HG03108 (cell line): ENCODE results near the gene NPC1.
"Not testable (repeated sequence)": the region's sequence is repeated elsewhere in the genome, so short reads cannot be mapped to it uniquely, and the experiment has no call there.

Experiments used
- ATAC-seq: cut with Tn5 transposase; IDR thresholded peaks from one replicate; pipeline ENCODE4 v1.9.1; 2021; ENCODE audit warnings: moderate library complexity; ENCODE audit not compliant: unreplicated experiment

NPC1 gene

DNA sequence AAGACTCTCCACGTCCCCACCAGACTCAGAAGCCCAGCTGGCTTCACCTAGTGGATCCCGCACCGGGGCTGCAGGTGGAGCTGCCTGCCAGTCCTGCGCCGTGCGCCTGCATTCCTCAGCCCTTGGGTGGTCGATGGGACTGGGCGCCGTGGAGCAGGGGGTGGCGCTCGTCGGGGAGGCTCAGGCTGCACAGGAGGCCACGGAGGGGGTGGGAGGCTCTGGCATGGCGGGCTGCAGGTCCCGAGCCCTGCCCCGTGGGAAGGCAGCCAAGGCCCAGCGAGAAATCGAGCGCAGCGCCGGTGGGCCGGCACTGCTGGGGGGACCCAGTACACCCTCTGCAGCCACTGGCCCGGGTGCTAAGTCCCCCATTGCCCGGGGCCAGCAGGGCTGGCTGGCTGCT is 8.8 kb downstream of the NPC1 start:
- ATAC-seq, result not testable (repeated sequence)

GRCh38 chr18:23575309-23575651 is 11.0 kb downstream of the NPC1 start:
- ATAC-seq, result no peak

DNA sequence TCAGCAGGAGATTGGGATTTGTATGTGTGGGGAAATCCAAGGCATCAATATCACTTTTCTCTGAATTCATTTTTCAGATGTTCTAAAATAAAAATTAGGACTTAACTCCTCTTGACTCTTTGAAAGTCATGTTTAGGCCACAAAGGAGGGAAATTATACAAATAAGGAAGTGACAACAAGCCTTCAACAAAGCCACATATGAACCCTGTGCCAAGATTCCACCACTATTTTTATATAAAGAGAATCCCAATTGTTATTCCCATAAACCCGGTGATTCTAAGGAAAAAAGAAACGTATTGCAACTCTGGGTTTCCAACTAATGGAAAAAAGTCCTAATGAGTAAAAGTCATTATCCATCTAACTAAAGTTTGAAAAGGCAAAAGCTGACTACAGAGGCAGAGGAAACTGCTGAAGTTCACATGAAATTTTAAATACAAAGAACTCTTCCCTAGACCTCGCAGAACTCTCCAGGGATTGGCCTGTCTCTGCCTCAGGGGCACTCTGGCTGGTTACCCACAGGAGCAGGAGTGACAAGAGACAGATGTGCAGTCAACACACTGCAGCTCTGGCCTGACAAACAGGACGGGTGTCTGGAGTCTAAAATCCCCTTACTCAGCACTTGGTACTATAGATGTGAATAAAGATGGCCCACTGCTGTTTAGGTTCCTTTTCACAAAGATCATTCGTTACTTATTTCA is 11.5 kb downstream of the NPC1 start:
- no peak for ATAC-seq

GRCh38 chr18:23573626-23574431 is 12.5 kb downstream of the NPC1 start:
- ATAC-seq, result peak; percentile 48

GRCh38 chr18:23573020-23573419 is 13.3 kb downstream of the NPC1 start:
- no peak for ATAC-seq

GRCh38 chr18:23572570-23572969 is 13.7 kb downstream of the NPC1 start:
- ATAC-seq, result no peak

DNA sequence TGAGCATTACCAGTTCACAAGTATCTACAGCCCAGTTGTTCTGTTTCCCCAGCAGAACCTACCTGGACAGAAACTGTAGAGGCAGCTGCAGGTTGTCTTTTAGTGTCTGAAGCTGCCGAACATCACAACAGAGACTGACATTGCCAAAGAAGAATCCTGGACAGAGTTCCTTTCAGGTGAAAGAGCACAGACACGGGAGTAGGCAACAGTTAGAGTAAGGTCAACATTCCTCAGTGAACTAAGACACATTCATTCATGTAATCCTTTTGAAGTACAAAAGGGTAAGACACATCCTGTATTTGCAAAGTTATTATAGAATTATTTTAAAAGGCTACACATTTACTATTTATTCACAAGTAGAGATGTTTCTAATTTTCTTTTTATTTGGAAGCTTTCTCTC is 14.3 kb downstream of the NPC1 start:
- no peak for ATAC-seq

DNA sequence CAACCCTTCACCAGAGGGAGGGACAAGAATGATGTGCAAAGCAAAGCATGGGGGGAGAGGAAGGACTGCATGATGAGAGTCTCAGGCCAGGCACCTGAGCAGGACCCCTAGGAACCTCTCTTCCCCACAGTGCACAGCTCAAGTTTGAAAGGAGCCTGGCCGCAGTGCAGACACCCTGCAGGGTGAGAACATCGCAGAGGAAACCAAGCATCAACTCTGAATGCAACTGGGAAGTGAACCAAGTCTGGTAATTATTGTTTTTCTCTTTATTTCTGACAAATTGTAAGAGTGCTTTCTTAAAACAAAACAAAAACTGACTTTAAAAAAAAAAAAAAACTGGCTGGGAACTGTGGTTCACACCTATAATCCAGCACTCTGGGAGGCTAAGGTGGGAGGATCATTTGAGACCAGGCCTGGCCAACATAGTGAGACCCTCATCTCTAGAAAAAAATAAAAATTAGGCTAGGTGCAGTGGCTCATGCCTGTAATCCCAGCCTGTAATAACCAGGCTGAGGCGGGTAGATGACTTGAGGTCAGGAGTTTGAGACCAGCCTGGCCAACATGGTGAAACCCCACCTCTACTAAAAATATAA is 15.3 kb downstream of the NPC1 start:
- ATAC-seq, result no peak

GRCh38 chr18:23569299-23570063 is 16.8 kb downstream of the NPC1 start:
- no peak for ATAC-seq

- ATAC-seq, result no peak
Observed at GRCh38 chr18:23568281-23569138, 17.8 kb downstream of the NPC1 start.

- no peak for ATAC-seq
Observed at GRCh38 chr18:23567671-23568070, 18.6 kb downstream of the NPC1 start.

DNA sequence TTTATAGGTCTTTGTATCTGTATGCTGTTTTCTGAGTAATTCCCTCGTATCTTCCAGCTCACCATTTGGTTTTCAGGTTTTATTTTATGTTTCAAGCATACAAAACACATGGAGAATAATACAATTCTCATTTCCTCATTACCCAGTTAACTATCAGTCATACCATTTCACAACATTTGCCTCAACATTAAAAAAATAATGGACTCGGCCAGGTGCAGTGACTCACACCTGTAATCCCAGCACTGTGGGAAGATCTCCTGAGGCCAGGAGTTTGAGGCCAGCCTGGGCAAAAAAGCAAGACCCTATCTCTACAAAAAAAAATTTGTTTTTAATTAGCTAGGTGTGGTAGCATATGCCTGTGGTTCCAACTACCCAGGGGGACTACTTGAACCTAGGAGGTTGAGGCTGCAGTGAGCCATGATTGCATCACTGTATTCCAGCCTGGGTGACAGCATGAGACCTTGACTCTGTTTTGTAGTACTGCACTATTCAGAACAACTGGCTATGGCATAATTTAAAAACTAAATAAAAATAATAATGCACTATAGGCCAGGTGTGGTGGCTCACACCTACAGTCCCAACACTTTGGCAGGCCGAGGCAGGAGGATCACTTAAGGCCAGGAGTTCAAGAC is 20.3 kb downstream of the NPC1 start:
- ATAC-seq, result no peak

GRCh38 chr18:23563377-23564043 is 22.8 kb downstream of the NPC1 start:
- ATAC-seq, result no peak

GRCh38 chr18:23560186-23560585 is 26.1 kb downstream of the NPC1 start:
- no peak for ATAC-seq

DNA sequence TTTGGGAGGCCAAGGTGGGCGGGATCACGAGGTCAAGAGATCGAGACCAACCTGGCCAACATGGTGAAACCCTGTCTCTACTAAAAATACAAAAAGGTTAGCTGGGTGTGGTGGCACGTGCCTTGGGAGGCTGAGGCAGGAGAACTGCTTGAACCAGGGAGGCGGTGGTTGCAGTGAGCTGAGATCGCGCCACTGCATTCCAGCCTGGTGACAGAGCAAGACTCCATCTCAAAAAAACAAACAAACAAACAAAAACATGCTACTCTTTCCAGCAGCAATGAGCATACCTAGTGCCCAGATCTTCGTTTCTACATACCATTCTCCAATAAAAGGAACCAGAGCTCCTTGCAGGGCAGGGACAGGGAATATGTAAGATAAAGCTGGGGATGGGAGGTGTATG is 28.8 kb downstream of the NPC1 start:
- ATAC-seq, result not testable (repeated sequence)

DNA sequence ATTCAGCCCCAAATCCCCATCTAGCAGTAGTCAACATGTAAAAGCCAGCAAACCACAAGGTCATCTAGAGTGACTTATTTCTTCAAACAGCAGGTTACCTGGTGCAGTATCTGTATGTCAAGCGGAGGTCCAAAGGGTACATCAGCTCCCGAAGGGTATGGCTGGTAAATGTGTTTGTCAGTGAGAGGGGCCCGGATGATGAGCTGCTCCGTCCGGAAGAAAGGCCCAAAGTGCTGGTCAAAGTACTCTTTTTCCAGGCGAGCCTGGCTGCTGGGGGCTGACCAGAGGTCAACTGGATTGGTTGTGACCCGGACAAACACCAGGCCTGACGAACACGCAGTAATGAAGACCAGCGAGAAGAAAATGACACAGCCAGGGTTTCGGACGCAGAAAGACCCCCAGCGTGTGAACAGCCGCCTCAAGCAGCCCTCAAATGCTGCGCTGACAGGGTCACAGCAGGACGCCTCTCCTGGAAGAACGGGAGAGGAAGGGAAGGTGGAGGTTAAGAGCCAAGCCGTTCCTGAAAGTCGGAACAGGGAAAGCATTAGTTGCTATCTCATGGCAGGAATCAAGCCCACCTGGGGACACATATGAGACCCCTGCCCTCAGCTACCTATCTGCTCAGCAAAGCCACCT is 30.0 kb downstream of the NPC1 start:
- ATAC-seq, result no peak

GRCh38 chr18:23553887-23554286 is 32.4 kb downstream of the NPC1 start:
- ATAC-seq, result no peak

DNA sequence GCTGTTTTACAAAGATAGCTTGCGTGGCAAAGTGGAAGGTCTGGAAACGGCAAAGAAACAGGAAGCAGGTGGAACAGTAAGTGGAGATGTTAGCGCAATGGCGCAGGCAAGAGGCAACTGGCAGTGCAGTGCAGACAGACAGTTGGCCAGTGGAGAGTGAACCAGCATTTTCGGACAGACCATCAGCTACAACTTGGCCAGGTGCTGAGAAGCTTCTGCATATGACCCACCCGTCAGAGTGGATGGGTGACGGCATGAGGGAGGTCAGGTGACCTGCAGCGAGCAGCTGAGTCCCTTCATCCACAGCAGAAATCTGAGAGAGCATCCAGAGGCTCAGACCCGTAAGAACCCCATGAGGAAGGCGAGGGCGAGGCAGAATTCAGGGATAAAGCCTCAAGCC is 33.8 kb downstream of the NPC1 start:
- no peak for ATAC-seq

- no peak for ATAC-seq
Observed at GRCh38 chr18:23551978-23552377, 34.3 kb downstream of the NPC1 start.
